Ishikawa (cell line): ENCODE measurements around the gene MFN2.

Experiments used
- CEBPB ChIP-seq: IDR thresholded peaks from 2 replicates; pipeline ENCODE4 v1.6.1; 2012
- NFIC ChIP-seq: IDR thresholded peaks from 2 replicates; pipeline ENCODE4 v1.6.1; 2012
- TAF1 ChIP-seq: IDR thresholded peaks from 2 replicates; pipeline ENCODE4 v1.6.1; 2012; ENCODE audit warnings: low read depth, mild to moderate bottlenecking
- YY1 ChIP-seq: IDR thresholded peaks from 2 replicates; pipeline ENCODE4 v1.6.1; 2012; ENCODE audit warnings: low read depth
- TF ChIP-seq, protein P1 (sequence below): IDR thresholded peaks from 2 replicates; pipeline ENCODE4 v1.6.1; 2012; ENCODE audit warnings: low read depth, mild to moderate bottlenecking

- TF ChIP-seq YY1 (no peak), NFIC (no peak), TAF1 (no peak), CEBPB (no peak)
- TF ChIP-seq, protein P1, sequence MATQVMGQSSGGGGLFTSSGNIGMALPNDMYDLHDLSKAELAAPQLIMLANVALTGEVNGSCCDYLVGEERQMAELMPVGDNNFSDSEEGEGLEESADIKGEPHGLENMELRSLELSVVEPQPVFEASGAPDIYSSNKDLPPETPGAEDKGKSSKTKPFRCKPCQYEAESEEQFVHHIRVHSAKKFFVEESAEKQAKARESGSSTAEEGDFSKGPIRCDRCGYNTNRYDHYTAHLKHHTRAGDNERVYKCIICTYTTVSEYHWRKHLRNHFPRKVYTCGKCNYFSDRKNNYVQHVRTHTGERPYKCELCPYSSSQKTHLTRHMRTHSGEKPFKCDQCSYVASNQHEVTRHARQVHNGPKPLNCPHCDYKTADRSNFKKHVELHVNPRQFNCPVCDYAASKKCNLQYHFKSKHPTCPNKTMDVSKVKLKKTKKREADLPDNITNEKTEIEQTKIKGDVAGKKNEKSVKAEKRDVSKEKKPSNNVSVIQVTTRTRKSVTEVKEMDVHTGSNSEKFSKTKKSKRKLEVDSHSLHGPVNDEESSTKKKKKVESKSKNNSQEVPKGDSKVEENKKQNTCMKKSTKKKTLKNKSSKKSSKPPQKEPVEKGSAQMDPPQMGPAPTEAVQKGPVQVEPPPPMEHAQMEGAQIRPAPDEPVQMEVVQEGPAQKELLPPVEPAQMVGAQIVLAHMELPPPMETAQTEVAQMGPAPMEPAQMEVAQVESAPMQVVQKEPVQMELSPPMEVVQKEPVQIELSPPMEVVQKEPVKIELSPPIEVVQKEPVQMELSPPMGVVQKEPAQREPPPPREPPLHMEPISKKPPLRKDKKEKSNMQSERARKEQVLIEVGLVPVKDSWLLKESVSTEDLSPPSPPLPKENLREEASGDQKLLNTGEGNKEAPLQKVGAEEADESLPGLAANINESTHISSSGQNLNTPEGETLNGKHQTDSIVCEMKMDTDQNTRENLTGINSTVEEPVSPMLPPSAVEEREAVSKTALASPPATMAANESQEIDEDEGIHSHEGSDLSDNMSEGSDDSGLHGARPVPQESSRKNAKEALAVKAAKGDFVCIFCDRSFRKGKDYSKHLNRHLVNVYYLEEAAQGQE: no peak
Observed at GRCh38 chr1:12028248-12028647, 48.0 kb downstream of the MFN2 start.
